GM10847 (cell line): ENCODE data around the gene ACVR1B.

Experiments used
- POLR2A ChIP-seq: IDR thresholded peaks from 2 replicates; pipeline ENCODE4 v1.6.1; 2011; ENCODE audit not compliant: insufficient read length; ENCODE audit errors: extremely low read depth

Gene ACVR1B

GRCh38 chr12:51949342-51950030 is 2.0 kb upstream of the ACVR1B start:
- TF ChIP-seq POLR2A = no peak

DNA sequence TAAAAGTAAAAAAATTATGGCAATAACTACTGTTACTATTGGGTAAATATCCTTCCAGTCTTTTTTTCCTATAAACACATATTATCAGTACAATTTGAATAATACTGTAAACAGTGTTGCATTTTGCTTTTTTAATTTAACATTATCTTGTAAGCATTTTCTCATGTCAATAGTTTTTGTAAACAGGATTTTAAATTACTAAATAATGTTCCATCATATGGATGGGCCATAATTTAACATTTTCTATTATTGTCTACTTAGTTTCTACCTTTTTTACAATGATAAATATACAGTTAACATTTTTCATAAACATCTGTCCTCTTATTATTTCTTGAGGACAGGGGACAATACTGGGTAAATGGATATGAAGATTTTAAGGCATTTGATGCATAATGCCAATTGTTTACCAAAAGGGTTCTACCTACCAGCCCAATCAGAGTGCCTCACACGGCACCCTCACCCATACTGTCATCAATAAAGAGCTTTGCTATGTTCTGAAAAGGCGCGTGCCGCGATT is 759 bp upstream of the ACVR1B start:
- TF ChIP-seq POLR2A = no peak

- no peak for TF ChIP-seq POLR2A
Observed at GRCh38 chr12:51951843-51952722, 584 bp downstream of the ACVR1B start.

- no peak for TF ChIP-seq POLR2A
Observed at GRCh38 chr12:51953089-51953488, 1.6 kb downstream of the ACVR1B start.

DNA sequence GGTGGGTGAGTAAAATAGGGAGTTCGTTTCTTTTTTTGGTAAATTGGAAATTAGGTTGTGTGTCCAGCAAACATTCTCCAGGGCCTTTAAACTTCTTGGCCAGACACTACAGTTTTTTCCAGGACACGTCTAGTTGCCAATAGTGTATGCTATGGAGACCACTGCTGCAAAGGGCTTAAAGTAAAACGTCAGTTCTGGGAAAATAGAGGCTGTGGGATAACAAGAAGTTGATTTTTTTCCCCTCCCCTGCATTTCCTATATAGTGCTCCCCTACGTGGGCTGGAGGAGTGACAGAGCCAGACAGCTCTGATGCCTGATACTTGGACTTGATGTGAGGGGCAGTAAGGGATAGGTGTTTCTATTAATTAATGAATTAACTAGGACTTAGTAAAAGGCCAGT is 2.4 kb downstream of the ACVR1B start:
- no peak for TF ChIP-seq POLR2A

- no peak for TF ChIP-seq POLR2A
Observed at GRCh38 chr12:51954561-51955361, 3.3 kb downstream of the ACVR1B start.

DNA sequence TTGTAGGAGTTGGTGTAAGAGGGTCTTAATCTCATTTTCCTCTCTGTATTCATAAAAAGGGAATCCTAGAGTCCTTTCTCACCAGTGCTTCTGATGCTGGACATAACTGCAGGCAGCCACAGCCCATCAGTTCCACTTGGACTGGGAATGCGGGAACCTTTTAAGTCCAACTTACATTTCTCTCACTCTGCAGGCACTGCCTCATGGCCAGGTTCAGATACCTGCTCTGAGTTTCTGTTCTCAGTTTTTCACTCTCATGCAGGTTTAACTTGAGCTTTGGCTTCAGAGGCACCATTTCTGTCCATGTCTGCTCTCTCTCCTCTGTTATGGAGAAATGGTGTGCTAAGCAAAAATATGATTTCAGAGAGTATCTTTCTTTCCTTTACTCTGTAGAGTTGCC is 4.2 kb downstream of the ACVR1B start:
- TF ChIP-seq POLR2A = no peak

GRCh38 chr12:51958542-51958941 is 7.0 kb downstream of the ACVR1B start:
- TF ChIP-seq POLR2A = no peak

GRCh38 chr12:51959211-51959610 is 7.7 kb downstream of the ACVR1B start:
- TF ChIP-seq POLR2A = no peak

DNA sequence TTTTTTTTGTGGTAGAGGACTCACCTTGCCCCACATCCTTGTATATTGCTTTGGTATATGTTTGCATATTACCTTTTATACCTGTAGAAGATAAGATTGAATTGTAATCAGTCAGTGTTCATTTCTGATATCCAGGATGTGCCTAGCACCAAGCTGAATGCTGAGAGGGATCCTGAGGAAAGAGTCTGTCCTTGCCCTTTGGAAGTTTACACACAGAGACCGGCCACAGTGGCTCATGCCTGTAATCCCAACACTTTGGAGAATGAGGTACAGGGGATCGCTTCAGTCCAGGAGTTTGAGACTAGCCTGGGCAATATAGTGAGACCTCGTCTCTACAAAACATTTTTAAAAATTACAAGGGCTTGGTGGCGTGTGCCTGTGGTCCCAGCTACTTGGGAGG is 8.4 kb downstream of the ACVR1B start:
- TF ChIP-seq POLR2A = no peak

GRCh38 chr12:51960488-51960887 is 9.0 kb downstream of the ACVR1B start:
- no peak for TF ChIP-seq POLR2A

- no peak for TF ChIP-seq POLR2A
Observed at GRCh38 chr12:51960890-51961289, 9.4 kb downstream of the ACVR1B start.

- TF ChIP-seq POLR2A = no peak
Observed at GRCh38 chr12:51961834-51962233, 10.3 kb downstream of the ACVR1B start.

DNA sequence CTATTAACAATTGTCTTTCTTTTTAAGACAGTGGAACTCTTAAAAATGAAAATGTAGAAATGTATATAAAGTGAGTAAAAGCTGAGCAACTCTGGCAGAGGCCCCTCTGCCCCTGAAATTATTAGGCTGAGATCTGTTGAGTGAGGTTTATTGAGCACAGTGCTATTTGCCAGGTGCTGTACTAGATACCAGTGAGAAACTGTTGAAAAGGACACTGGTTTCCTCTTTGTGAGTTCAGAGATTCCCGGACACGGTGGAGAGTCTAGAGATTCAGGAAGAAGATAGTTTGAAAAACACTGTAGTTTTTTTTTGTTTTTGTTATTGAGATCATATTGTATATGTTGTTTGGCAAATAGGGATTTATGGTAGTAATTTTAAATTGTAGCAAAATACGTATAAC is 11.2 kb downstream of the ACVR1B start:
- no peak for TF ChIP-seq POLR2A

DNA sequence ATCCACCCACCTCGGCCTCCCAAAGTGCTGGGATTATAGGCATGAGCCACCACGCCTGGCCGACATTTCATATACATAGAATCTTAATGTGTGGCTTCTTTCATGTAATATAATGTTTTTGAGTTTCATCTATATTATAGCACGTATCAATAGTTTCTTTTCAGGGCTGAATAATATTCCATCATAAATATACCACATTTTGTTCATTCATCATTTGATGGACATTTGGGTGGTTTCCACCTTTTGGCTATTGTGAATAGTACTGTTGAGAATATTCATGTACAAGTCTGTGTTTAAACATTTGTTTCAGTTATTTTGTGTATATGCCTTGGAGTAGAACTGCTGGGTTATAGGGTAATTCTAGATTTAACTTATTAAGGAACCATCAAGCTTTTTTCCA is 12.0 kb downstream of the ACVR1B start:
- no peak for TF ChIP-seq POLR2A

GRCh38 chr12:51969643-51970042 is 18.1 kb downstream of the ACVR1B start:
- TF ChIP-seq POLR2A = no peak
